Liver (tissue), 9 donors: Measurements from ENCODE around the gene EXOC2. TPM values are rescaled to one million over a fixed set of nuclear protein-coding genes. Genes with fewer than 3 reads are reported as not detected.

Source experiments
- DNase-seq: peaks from one replicate; pipeline ENCODE4 v3.0.0-alpha.2; 2017; ENCODE audit warnings: low spot score
- H3K27ac ChIP-seq, 2 donors: one replicate each; pipeline ENCODE4 v1.7.0; 2013; ENCODE audit warnings: inconsistent platforms in 2 of 2, low read length in 2 of 2, control low read depth in 1 of 2, low read depth in 1 of 2, mild to moderate bottlenecking in 1 of 2
- H3K27me3 ChIP-seq, 4 donors: one replicate each; pipeline versions ENCODE4 v1.6.1 to v1.7.0; 2013; ENCODE audit warnings: low read length in 3 of 4, inconsistent platforms in 1 of 4, mild to moderate bottlenecking in 1 of 4, moderate library complexity in 1 of 4; ENCODE audit not compliant: control insufficient read depth in 4 of 4, insufficient read depth in 4 of 4
- H3K36me3 ChIP-seq, 4 donors: one replicate each; pipeline versions ENCODE4 v1.6.1 to v1.7.0; 2013; ENCODE audit warnings: low read length in 3 of 4, mild to moderate bottlenecking in 3 of 4, low read depth in 1 of 4, moderate library complexity in 1 of 4; ENCODE audit not compliant: control insufficient read depth in 4 of 4, insufficient read depth in 3 of 4
- H3K4me1 ChIP-seq, 4 donors: one replicate each; pipeline versions ENCODE4 v1.6.1 to v1.7.0; 2013; ENCODE audit warnings: low read length in 3 of 4, mild to moderate bottlenecking in 3 of 4, moderate library complexity in 1 of 4; ENCODE audit not compliant: control insufficient read depth in 4 of 4, insufficient read depth in 4 of 4
- H3K4me3 ChIP-seq, 3 donors: one replicate each; pipeline versions ENCODE4 v1.6.1 to v1.7.0; 2013; ENCODE audit warnings: low read length in 3 of 3, control low read depth in 1 of 3, low read depth in 1 of 3, mild to moderate bottlenecking in 1 of 3
- H3K9ac ChIP-seq, 2 donors: one replicate each; pipeline ENCODE4 v1.7.0; 2013; ENCODE audit warnings: low read length in 2 of 2, mild to moderate bottlenecking in 2 of 2, moderate library complexity in 2 of 2, control low read depth in 1 of 2, low read depth in 1 of 2
- H3K9me3 ChIP-seq, 4 donors: one replicate each; pipeline versions ENCODE4 v1.6.1 to v1.7.0; 2013; ENCODE audit warnings: low read length in 3 of 4; ENCODE audit not compliant: control insufficient read depth in 4 of 4
- CTCF ChIP-seq: fragments of 150-350 bp; IDR thresholded peaks from 2 replicates; pipeline ENCODE4 v1.5.1; 2017; ENCODE audit warnings: improper control_type of control experiment, low read depth, low read length; ENCODE audit not compliant: missing input control
- GABPA ChIP-seq, 2 donors: IDR thresholded peaks in 1 of 2; conservative IDR thresholded peaks in 1 of 2; 2 replicates each; pipeline ENCODE4 v1.6.1; 2016; ENCODE audit warnings: antibody characterized with exemption in 2 of 2, mild to moderate bottlenecking in 1 of 2, moderate library complexity in 1 of 2
- HNF4G ChIP-seq: IDR thresholded peaks from 2 replicates; pipeline ENCODE4 v1.6.1; 2016; ENCODE audit warnings: antibody characterized with exemption
- JUND ChIP-seq, 2 donors: IDR thresholded peaks; 2 replicates each; pipeline ENCODE4 v1.6.1; 2016; ENCODE audit warnings: antibody characterized with exemption in 2 of 2
- RAD21 ChIP-seq, 2 donors: IDR thresholded peaks; 2 replicates each; pipeline ENCODE4 v1.6.1; 2016; ENCODE audit warnings: antibody characterized with exemption in 2 of 2, mild to moderate bottlenecking in 2 of 2
- REST ChIP-seq: IDR thresholded peaks from 2 replicates; pipeline ENCODE4 v1.6.1; 2016; ENCODE audit warnings: antibody characterized with exemption, mild to moderate bottlenecking
- TAF1 ChIP-seq: conservative IDR thresholded peaks from 2 replicates; pipeline ENCODE4 v1.6.1; 2016; ENCODE audit warnings: antibody characterized with exemption, mild to moderate bottlenecking
- YY1 ChIP-seq: IDR thresholded peaks from 2 replicates; pipeline ENCODE4 v1.6.1; 2016; ENCODE audit warnings: antibody characterized with exemption, mild to moderate bottlenecking
- ZBTB33 ChIP-seq: IDR thresholded peaks from 2 replicates; pipeline ENCODE4 v1.6.1; 2016; ENCODE audit warnings: antibody characterized with exemption
- WGBS: extraction: QIAGEN DNeasy Blood & Tissue Kit; methylation state at CpG from one replicate; pipeline ENCODE4 v1.1.7; 2013; 5-methylcytosine and 5-hydroxymethylcytosine counted together
- polyA plus RNA-seq, 2 donors: library from polyadenylated mRNA; stranded (reverse) in 1 of 2; unstranded in 1 of 2; fragments of 200-250 nt in 1 of 2; fragments of >200 nt in 1 of 2; fragmentation: Nextera tagmentation in 1 of 2; extraction: Ambion mirVana in 1 of 2; gene quantifications; one replicate each; pipeline versions ENCODE4 v1.2.1 to v1.2.3, GENCODE V29; 2013 to 2015
- total RNA-seq, 2 donors: library from RNA; depleted of rRNA; stranded (reverse); fragments of >200 nt; gene quantifications; one replicate each; pipeline ENCODE4 v1.2.3, GENCODE V29; 2014
- donor health status: healthy.
- donor health status: healthy.
- donor health status: healthy.
- donor health status: healthy.
- donor health status: healthy.

Gene EXOC2
- total and polyA plus RNA-seq, 4 donors, result 6.7 to 15.3 (median 9.2) TPM

- Histone ChIP-seq H3K36me3 (no peaks in the 10 kb centered on the region), H3K4me1 (no peaks in the 10 kb centered on the region), H3K4me3 (no peak overlapping the region), H3K27me3 (no peaks in the 10 kb centered on the region), H3K27ac (no peak overlapping the region), H3K9me3 (no peaks in the 10 kb centered on the region), H3K9ac (no peak overlapping the region)
- no peak for DNase-seq
- 75% methylated on average over 9 of the region's 9 CpGs for WGBS
- TF ChIP-seq GABPA (IDR thresholded peaks at IDR 0.05 in 1 of 2, conservative IDR thresholded peaks at IDR 0.05 in 1 of 2), result no peak
- TF ChIP-seq REST, result no peak
- no peak for TF ChIP-seq TAF1
- no peak for TF ChIP-seq YY1
- no peak for TF ChIP-seq JUND (IDR thresholded peaks at IDR 0.05)
- no peak for TF ChIP-seq CTCF
- TF ChIP-seq ZBTB33, result no peak
These were observed 253.2 kb downstream of the EXOC2 start for GRCh38 chr6:439641-440167.

- Histone ChIP-seq H3K9ac (no peak overlapping the region), H3K9me3 (no peaks in the 10 kb centered on the region), H3K27ac (no peak overlapping the region), H3K27me3 (no peaks in the 10 kb centered on the region), H3K4me1 (no peaks in the 10 kb centered on the region), H3K4me3 (no peak overlapping the region), H3K36me3 (no peaks in the 10 kb centered on the region)
- TF ChIP-seq HNF4G, result no peak
- no peak for TF ChIP-seq RAD21 (IDR thresholded peaks at IDR 0.05)
- no peak for TF ChIP-seq ZBTB33
- 85% methylated on average over 12 of the region's 12 CpGs for WGBS
- DNase-seq, result no peak
These were observed 254.2 kb downstream of the EXOC2 start for GRCh38 chr6:438634-439170.
